ENCODE results near the gene ELOVL3.

The ELOVL3 gene

DNA sequence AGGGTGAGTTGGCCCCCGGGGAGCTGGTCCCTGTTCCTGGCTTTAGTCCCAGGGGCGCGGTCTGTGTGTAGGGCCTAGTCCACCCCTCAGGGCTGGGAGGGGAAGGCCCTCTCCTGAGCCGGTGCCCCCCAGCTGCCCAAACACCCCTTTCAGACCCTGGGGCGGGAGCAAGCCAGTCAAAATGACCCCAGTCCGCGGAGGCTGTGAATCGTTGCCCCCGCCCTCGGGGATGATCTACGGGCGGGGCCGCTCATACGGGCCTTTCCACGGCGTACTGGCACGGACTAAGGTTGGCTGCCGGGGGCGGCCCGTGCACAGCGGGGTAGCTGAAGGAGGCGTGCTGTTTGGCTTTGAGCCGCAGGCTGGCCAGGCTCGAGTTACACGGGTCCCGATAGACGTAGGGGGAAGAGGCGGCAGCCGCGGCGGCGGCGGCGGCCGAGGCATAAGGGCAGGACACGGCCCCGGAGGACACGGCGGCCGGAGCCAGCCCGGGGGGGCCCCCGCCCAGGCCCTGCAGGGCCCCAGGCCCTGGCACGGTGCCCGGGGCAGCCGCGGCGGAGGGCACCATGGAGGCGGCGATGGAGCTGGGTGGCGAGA lies 4.3 kb downstream of the ELOVL3 start:
- H3K27me3 ChIP-seq (ENCODE audit: insufficient read depth, low read length), result peaks cover 99% of the 10 kb centered on the region
- no peaks in the 10 kb centered on the region for H3K36me3 ChIP-seq (ENCODE audit: insufficient read depth, low read depth, low read length)
- no peak overlapping the region for H3K9ac ChIP-seq (ENCODE audit: low read depth, low read length)
- H3K27ac ChIP-seq (ENCODE audit: low read length), result no peak overlapping the region
- peak overlapping the region; percentile 61; the same call in 1 of the 2 replicates for H3K4me3 ChIP-seq (ENCODE audit: low read length)
- H3K4me1 ChIP-seq (ENCODE audit: insufficient read depth, low read length), result no peaks in the 10 kb centered on the region
- no peaks in the 10 kb centered on the region for H3K9me3 ChIP-seq (ENCODE audit: insufficient read depth, low read depth, low read length)

GRCh38 chr10:102230861-102231356 lies 4.8 kb downstream of the ELOVL3 start:
- peaks cover 99% of the 10 kb centered on the region for H3K27me3 ChIP-seq (ENCODE audit: insufficient read depth, low read length)
- no peak overlapping the region for H3K27ac ChIP-seq (ENCODE audit: low read length)
- no peak overlapping the region for H3K9ac ChIP-seq (ENCODE audit: low read depth, low read length)
- H3K4me1 ChIP-seq (ENCODE audit: insufficient read depth, low read length), result no peaks in the 10 kb centered on the region
- H3K9me3 ChIP-seq (ENCODE audit: insufficient read depth, low read depth, low read length), result no peaks in the 10 kb centered on the region
- H3K36me3 ChIP-seq (ENCODE audit: insufficient read depth, low read depth, low read length), result no peaks in the 10 kb centered on the region
- peak overlapping the region; percentile 61; the same call in 1 of the 2 replicates for H3K4me3 ChIP-seq (ENCODE audit: low read length)

DNA sequence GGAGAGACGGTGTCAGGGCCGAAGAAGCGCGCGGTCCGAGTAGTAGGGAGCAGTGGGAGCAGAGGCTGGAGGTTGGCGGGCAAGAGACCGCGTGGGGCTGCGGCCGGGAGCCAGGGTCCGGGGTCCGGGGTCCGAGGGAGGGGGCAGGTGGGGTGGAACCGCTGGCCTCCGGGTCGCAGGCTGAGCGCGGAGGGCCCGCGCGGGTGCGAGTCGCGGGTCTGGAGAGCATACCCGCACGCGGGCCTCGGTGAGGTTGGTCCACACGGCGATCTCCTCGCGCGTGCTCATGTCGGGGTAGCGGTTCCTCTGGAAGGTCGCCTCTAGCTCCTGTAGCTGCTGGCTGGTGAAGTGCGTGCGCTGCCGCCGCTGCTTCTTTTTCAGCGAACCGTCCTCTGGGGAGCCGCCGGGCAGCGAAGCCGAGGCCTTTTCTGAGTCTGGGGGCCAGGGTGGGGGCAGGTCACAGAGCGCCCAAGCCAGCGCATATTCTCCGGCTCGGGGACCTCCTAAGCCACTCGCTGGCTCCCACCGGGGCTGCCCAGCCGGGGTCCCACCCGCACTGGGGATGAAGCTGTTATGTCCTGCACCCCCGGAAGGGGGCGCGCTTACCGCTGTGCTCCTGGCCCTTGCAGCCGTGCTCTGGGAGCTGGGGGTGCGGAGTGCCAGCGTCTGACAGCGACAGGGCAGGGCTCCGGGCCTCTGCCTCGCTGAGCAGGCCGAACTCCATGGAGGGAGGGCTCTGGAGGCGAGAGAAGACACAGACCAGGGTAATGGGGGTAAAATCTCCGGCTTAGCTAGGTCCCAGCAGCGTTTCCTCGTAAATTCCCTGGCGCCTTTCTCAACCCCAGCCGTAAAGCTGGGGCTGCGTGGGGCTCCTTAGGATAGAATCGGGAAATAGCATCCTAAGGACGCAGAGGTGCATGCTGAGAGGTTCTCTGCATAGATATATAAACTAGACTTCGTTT lies 5.5 kb downstream of the ELOVL3 start:
- H3K27me3 ChIP-seq (ENCODE audit: insufficient read depth, low read length), result peaks cover 99% of the 10 kb centered on the region
- no peak overlapping the region for H3K9ac ChIP-seq (ENCODE audit: low read depth, low read length)
- no peak overlapping the region for H3K27ac ChIP-seq (ENCODE audit: low read length)
- peak overlapping the region; percentile 61; the same call in 1 of the 2 replicates for H3K4me3 ChIP-seq (ENCODE audit: low read length)
- no peaks in the 10 kb centered on the region for H3K4me1 ChIP-seq (ENCODE audit: insufficient read depth, low read length)
- H3K9me3 ChIP-seq (ENCODE audit: insufficient read depth, low read depth, low read length), result no peaks in the 10 kb centered on the region
- H3K36me3 ChIP-seq (ENCODE audit: insufficient read depth, low read depth, low read length), result no peaks in the 10 kb centered on the region

DNA sequence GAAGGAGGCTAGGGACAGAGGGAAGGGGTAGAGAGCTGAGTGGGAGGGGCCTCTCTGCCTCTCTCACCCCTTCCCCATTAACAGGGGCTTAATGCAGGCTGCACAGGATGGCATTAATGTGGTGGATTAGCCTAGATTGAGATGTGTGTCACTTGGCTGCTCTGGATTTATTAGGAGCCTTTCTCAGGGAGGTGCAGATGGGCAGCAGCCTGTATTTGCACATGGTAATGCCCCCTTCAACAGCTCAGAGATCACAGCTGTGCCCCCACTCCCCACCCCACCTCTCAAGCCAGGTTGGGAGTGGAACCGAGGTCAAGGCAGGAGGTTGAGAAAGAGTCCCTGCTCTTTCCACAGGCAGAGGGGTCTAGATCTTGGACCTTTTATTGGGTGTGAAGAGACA lies 7.9 kb downstream of the ELOVL3 start:
- Histone ChIP-seq H3K27ac (ENCODE audit: low read length) (no peak overlapping the region), H3K4me1 (ENCODE audit: insufficient read depth, low read length) (no peaks in the 10 kb centered on the region), H3K9ac (ENCODE audit: low read depth, low read length) (no peak overlapping the region), H3K36me3 (ENCODE audit: insufficient read depth, low read depth, low read length) (no peaks in the 10 kb centered on the region), H3K4me3 (ENCODE audit: low read length) (no peak overlapping the region), H3K9me3 (ENCODE audit: insufficient read depth, low read depth, low read length) (no peaks in the 10 kb centered on the region), H3K27me3 (ENCODE audit: insufficient read depth, low read length) (peaks cover 99% of the 10 kb centered on the region)

GRCh38 chr10:102234888-102235597 lies 8.9 kb downstream of the ELOVL3 start:
- Histone ChIP-seq H3K9me3 (ENCODE audit: insufficient read depth, low read depth, low read length) (no peaks in the 10 kb centered on the region), H3K27ac (ENCODE audit: low read length) (no peak overlapping the region), H3K4me3 (ENCODE audit: low read length) (no peak overlapping the region), H3K4me1 (ENCODE audit: insufficient read depth, low read length) (no peaks in the 10 kb centered on the region), H3K36me3 (ENCODE audit: insufficient read depth, low read depth, low read length) (no peaks in the 10 kb centered on the region), H3K9ac (ENCODE audit: low read depth, low read length) (no peak overlapping the region), H3K27me3 (ENCODE audit: insufficient read depth, low read length) (peaks cover 99% of the 10 kb centered on the region)

- no peak overlapping the region for H3K4me3 ChIP-seq (ENCODE audit: low read length)
- no peak overlapping the region for H3K9ac ChIP-seq (ENCODE audit: low read depth, low read length)
- no peaks in the 10 kb centered on the region for H3K36me3 ChIP-seq (ENCODE audit: insufficient read depth, low read depth, low read length)
- no peaks in the 10 kb centered on the region for H3K4me1 ChIP-seq (ENCODE audit: insufficient read depth, low read length)
- no peaks in the 10 kb centered on the region for H3K9me3 ChIP-seq (ENCODE audit: insufficient read depth, low read depth, low read length)
- H3K27ac ChIP-seq (ENCODE audit: low read length), result no peak overlapping the region
- H3K27me3 ChIP-seq (ENCODE audit: insufficient read depth, low read length), result peaks cover 99% of the 10 kb centered on the region
Observed at GRCh38 chr10:102235598-102235920, 9.5 kb downstream of the ELOVL3 start.

DNA sequence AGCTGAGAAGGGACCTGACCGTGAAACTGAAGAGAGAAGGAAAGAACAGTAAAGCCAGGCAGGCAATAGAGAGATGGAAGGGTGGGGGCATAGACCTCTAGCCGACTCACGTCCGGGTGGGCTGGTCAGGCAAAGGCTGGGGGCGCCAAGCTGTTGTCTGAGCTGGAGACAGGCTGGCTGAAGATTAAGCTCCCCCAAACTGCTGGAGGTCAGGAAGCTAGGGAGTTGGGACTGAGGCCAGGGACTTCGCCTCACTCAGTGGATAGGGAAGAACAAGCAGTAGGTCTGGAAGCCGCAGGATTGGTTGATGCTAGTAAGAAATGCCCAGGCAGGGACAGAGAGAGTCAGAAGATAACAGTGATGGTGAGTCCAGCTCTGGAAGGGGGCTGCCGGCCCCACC lies 9.9 kb downstream of the ELOVL3 start:
- Histone ChIP-seq H3K9me3 (ENCODE audit: insufficient read depth, low read depth, low read length) (no peaks in the 10 kb centered on the region), H3K27me3 (ENCODE audit: insufficient read depth, low read length) (peaks cover 99% of the 10 kb centered on the region), H3K9ac (ENCODE audit: low read depth, low read length) (no peak overlapping the region), H3K27ac (ENCODE audit: low read length) (no peak overlapping the region), H3K4me3 (ENCODE audit: low read length) (no peak overlapping the region), H3K36me3 (ENCODE audit: insufficient read depth, low read depth, low read length) (no peaks in the 10 kb centered on the region), H3K4me1 (ENCODE audit: insufficient read depth, low read length) (no peaks in the 10 kb centered on the region)

GRCh38 chr10:102237711-102238252 lies 11.7 kb downstream of the ELOVL3 start:
- peaks cover 98% of the 10 kb centered on the region for H3K27me3 ChIP-seq (ENCODE audit: insufficient read depth, low read length)
- H3K4me1 ChIP-seq (ENCODE audit: insufficient read depth, low read length), result 0 out of 2 replicates have a peak, but pooled peaks cover 2% of the 10 kb centered on the region
- no peaks in the 10 kb centered on the region for H3K9me3 ChIP-seq (ENCODE audit: insufficient read depth, low read depth, low read length)
- no peak overlapping the region for H3K9ac ChIP-seq (ENCODE audit: low read depth, low read length)
- H3K4me3 ChIP-seq (ENCODE audit: low read length), result no peak overlapping the region
- no peaks in the 10 kb centered on the region for H3K36me3 ChIP-seq (ENCODE audit: insufficient read depth, low read depth, low read length)
- H3K27ac ChIP-seq (ENCODE audit: low read length), result no peak overlapping the region

DNA sequence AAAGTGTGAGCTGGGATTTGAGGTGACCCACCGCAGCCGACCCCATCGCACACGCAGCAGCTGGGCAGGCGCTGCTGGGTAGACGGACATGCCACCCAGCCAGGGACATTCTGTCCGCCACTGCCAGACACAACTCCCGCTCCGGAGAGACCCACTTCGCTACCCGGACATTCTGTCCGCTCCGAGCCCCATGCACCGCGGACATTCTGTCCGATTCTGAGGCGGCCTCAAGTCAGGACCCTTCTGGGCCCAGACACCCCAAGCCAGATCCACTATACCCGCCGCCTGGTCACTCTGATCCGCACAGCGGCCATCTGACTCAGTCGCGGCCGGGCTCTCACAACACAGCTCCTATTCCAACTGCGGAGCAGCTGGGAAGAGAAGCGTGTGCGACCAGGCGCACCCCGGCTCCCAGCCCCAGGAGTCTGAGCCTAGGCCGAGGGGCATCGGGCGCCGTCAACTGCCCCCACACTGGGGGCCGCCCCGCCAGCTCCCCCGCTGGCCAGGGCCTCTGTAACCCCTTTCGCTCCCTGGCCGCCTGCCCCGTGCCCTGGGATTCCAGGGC lies 14.4 kb downstream of the ELOVL3 start:
- Histone ChIP-seq H3K27me3 (ENCODE audit: insufficient read depth, low read length) (peaks cover 80% of the 10 kb centered on the region), H3K9me3 (ENCODE audit: insufficient read depth, low read depth, low read length) (no peaks in the 10 kb centered on the region), H3K36me3 (ENCODE audit: insufficient read depth, low read depth, low read length) (no peaks in the 10 kb centered on the region), H3K4me3 (ENCODE audit: low read length) (peak overlapping the region; percentile 75; the same call in 1 of the 2 replicates), H3K9ac (ENCODE audit: low read depth, low read length) (no peak overlapping the region), H3K27ac (ENCODE audit: low read length) (no peak overlapping the region), H3K4me1 (ENCODE audit: insufficient read depth, low read length) (0 out of 2 replicates have a peak, but pooled peaks cover 2% of the 10 kb centered on the region)

DNA sequence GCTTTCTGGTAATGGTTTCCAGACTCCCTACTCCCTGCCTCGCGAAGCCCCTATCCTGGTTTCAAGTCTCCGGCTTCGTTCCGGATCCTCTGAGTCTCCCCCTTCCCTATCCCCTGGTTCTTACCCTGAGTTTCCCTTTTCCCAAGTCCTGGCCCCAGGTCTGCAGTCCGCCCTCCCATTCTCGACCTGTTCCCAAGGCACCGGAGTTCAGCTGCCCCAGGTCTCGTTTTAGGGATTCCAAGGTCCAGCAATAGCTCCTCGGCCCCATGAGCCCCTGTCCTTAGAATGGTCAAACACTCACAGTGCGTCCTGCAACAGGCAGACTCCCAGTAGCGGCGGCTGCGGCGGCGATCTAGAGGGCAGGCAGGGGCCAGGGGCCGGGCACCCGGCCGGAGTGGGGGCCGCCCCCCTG lies 14.9 kb downstream of the ELOVL3 start:
- peak overlapping the region; percentile 75 for H3K4me3 ChIP-seq (ENCODE audit: low read length)
- no peaks in the 10 kb centered on the region for H3K9me3 ChIP-seq (ENCODE audit: insufficient read depth, low read depth, low read length)
- H3K36me3 ChIP-seq (ENCODE audit: insufficient read depth, low read depth, low read length), result no peaks in the 10 kb centered on the region
- H3K4me1 ChIP-seq (ENCODE audit: insufficient read depth, low read length), result peaks cover 2% of the 10 kb centered on the region; the same call in 1 of the 2 replicates
- peaks cover 75% of the 10 kb centered on the region for H3K27me3 ChIP-seq (ENCODE audit: insufficient read depth, low read length)
- no peak overlapping the region for H3K9ac ChIP-seq (ENCODE audit: low read depth, low read length)
- no peak overlapping the region for H3K27ac ChIP-seq (ENCODE audit: low read length)

All from iPS-20b (cell line).